IgD-negative memory B cell (primary cell): Measurements from ENCODE around the gene ALKAL2. TPM values are rescaled to one million over a fixed set of nuclear protein-coding genes. Genes with fewer than 3 reads are reported as not detected.

Experiments used
- polyA plus RNA-seq: library from polyadenylated mRNA; unstranded; fragments of 300-500 nt; fragmentation: Illumina TruSeq; gene quantifications from one replicate; pipeline ENCODE4 v1.2.3, GENCODE V29; 2021

Gene ALKAL2
- polyA plus RNA-seq, 1 donor from 2014 or later: 3.5 TPM

Other genes with a start within 250 kb of the ALKAL2 start
- not detected for gene FAM110C, start 241.6 kb downstream of the ALKAL2 start, polyA plus RNA-seq
- 18.8 TPM for gene SH3YL1, start 24.1 kb downstream of the ALKAL2 start, polyA plus RNA-seq
- gene ACP1, start 23.1 kb downstream of the ALKAL2 start, polyA plus RNA-seq: 158 TPM